ENCODE data around the gene FBXL16.

FBXL16 gene

GRCh38 chr16:689175-689897 lies 16.3 kb downstream of the FBXL16 start:
- no peak for DNase-seq

- no peak for DNase-seq
Observed at GRCh38 chr16:687499-687898, 18.1 kb downstream of the FBXL16 start.

- DNase-seq: no peak
Observed at GRCh38 chr16:686459-687260, 18.9 kb downstream of the FBXL16 start.

DNA sequence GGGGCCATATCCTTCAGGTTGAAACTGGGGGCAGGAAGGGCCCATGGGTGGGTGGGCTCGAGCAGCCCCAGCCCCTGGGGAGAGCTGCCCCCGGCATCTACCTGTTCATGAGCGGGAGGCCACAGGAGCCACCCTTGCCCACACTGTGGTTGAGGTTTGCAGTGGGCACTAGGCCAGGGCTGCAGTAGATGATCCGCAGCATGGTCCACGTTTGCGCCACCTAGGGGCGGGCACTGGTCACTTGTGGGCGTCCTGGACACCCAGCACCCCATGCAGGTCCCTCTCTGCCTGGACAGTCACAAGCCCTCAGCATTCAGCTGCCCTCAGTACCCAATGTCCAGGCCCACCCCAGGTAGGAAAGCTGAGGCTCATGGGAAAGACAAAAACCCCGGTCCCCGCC lies 19.6 kb downstream of the FBXL16 start:
- DNase-seq: no peak

DNA sequence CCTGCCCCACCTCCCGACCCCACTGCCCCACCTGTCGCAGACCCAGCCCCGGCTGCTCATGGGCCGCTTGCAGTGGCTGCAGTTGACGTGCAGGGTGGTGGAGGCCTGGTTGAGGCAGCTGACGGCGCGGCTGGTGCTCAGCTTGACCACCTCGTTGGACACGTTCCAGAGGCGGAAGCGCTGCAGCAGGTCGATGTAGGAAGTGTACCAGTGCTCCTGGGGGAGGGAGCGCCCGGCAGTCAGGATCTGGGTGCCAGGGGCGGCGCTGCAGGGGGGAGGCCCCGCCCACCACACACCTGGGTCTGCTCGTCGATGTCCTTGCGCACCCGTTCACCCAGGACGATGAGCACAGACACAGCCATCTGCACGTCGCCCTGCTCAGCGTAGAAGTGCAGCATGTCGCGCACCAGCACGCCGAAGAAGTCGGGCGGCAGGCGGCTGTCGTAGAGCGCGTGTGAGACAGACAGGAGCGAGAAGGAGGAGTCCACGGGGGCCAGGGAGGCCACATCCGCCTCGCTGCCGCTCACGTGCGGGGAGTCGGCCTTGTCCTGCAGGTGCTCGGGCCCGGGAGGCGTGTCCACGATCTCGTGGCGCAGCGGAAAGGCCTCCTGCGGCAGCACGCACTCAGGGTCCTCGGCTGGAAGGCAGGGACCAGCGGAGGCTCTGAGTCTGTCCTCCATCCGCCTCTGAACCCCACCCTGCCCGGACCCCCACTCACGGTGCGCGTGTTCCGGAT lies 20.5 kb downstream of the FBXL16 start:
- no peak for DNase-seq

DNA sequence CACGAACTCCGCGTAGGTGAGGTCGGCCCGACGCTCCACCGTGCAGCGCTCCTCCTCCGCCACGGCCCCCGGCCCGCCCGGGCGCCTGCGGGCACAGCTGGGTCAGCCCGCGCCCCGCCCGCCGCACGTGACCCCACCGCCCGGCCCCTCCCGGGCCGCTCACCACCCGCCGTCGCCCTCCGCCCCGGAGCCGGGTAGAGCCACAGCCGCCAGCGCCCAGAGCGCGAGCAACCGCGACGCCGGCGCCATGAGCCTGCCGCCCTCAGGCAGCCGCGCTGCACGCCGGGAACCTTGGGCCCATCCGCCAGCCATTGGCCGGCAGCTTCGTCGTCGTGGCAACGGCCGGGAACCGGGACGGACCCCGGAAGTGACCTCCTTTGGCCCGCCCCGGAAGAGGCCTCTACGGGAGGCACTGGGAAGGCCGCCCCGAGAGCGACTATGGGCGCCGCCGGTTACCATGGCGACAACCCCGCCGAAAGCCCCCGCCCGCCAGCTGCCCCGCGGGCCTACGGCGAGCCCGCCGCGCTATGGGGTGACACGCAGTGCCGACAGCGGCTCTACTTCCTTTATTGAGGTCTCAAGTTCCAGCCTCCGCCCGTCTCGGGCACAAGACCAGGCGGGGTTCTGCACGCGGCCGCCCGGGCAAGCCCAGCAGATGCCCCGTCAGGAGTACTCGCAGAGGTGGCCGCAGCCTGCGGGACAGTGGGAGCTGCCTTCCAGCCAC lies 21.4 kb downstream of the FBXL16 start, which contains the start of gene JMJD8:
Gene JMJD8 (minus strand): TSS at position 264 of the 724 bp plus-strand sequence. CDS start 15 bp downstream, at position 249.
- peak; percentile 94 for DNase-seq

DNA sequence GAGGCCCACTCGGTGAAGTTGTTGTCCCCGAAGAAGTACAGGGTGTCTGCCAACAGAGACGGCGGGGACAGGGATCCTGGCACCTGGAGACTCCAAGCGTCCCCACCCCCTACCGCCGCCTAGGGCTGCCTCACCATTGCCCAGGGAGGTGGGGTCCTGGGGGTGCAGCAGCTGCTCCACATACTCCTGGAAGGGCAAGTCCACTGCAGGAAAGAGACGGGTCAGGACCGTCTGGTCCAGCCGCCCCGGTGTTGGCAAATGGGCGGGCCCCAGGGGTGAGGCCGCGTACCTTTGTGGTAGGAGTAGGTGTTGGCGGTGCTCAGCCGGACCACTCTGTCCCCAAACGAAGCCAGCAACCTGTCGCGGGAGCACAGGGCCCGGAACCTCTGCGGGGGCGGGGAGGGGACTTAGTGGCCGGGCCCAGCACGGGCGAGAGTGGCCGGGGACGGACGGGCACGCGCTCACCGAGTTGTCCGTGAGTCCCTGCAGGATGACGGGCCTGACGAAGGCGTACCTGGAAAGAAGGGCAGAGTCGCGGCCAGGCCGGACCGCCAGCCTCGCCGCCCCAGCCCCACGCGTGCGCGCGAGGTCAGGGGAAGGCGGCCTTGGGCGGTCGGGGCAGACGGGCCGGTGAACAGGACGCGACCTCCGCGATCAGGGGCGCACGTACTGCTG lies 22.1 kb downstream of the FBXL16 start:
- DNase-seq: no peak

DNA sequence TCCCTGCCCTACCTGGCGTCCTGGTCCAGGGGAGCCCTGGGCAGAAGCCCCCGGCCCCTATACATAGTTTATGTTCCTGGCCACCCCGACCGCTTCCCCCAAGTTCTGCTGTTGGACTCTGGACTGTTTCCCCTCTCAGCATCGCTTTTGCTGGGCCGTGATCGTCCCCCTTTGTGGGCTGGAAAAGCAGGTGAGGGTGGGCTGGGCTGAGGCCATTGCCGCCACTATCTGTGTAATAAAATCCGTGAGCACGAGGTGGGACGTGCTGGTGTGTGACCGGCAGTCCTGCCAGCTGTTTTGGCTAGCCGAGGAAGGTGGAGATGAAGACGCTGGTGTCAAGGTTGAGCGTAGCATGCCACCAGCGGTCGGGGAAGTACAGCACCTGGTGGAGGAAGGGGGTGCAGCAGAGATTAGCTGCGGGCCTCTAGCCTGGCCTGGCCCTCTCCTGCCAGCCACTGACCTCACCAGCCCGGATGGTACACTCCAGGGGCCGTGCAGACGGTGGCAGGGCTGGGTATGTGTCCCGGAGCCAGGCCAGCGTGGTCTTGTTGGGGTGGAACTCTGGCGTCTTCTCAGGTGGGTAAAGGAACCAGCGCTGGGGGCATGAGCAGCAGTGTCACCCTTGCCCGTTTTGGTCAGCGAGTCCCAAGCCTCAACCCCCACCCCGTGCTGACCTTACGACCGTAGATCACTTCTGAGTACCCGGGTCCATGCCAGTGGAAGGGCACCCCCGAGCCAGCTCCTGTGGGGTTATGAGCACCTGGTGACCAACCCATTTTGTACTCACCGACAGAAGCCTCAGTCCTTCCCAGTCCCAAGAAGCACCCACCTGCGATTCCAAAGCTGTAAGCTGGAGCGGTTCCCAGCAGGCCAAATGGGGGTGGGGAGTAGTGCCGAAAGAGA lies 22.9 kb downstream of the FBXL16 start:
- DNase-seq: no peak

GRCh38 chr16:681746-682427 lies 23.7 kb downstream of the FBXL16 start:
- DNase-seq: no peak

- DNase-seq: no peak
Observed at GRCh38 chr16:680967-681745, 24.4 kb downstream of the FBXL16 start.

- no peak for DNase-seq
Observed at GRCh38 chr16:680625-680945, 25.0 kb downstream of the FBXL16 start.

GRCh38 chr16:679814-680624 lies 25.6 kb downstream of the FBXL16 start, which contains the start of gene STUB1:
TSS of gene STUB1 (plus strand) at chr16:680410. CDS start at chr16:680526, 116 bp downstream.
- DNase-seq: peak; percentile 84

GRCh38 chr16:678858-679813 lies 26.5 kb downstream of the FBXL16 start:
- peak; percentile 35 for DNase-seq

DNA sequence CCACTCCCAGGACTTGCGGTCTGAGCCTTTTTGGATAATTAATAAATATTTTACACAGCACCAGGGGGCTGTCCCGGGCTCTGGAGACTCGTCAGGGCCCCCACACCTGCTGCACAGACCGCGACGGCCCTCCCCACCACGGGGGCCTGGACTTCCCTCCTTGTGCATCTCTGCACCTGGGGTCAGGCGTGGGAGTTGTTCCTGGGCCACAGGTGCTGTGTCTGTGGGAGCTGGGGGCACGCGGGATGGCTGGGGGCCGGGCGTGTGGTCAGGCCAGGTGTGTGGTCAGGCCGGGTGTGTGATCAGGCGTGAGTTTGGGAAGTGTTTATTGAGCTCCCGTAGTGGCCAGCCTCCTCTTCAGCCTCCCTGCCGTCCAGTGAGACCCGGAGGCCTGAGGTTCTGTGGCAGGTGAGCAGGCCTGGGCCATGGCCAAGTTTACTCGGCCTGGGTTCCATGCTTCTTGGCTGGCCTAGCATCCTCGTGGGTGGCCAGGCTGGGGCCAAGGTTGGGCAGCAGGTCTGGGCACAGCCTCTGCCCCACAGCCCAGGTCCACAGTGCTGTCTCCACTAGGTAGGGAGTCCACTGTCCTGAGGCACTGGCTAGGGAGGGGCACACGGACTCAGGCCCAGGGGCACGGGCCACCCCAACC lies 27.3 kb downstream of the FBXL16 start:
- DNase-seq: no peak

- no peak for DNase-seq
Observed at GRCh38 chr16:677316-678190, 28.0 kb downstream of the FBXL16 start.

DNA sequence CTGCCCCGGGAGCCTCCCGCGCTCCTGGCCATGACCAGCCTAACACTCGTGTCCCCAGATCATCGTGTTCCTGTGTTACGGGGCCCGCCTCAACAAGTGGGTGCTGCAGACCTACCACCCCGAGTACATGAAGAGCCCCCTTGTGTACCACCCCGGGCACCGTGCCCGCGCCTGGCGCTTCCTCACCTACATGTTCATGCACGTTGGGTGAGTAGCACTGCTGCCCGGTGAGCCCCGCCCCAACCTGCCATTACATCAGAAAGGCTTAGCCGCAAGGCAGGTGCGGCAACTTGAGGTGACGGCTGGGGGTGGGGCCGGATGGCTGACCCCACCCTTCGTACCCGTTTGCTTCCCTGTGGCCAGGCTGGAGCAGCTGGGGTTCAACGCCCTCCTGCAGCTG lies 28.7 kb downstream of the FBXL16 start:
- DNase-seq: no peak
